ENCODE results near the gene POLK. TPM values are rescaled to one million over a fixed set of nuclear protein-coding genes. Genes with fewer than 3 reads are reported as not detected.

POLK gene
- total and polyA plus RNA-seq, 2 of the 8 experiments (the other 6 are each of a cell fraction or from before 2014, with no cell fraction given) = 2.0 to 9.0 TPM

DNA sequence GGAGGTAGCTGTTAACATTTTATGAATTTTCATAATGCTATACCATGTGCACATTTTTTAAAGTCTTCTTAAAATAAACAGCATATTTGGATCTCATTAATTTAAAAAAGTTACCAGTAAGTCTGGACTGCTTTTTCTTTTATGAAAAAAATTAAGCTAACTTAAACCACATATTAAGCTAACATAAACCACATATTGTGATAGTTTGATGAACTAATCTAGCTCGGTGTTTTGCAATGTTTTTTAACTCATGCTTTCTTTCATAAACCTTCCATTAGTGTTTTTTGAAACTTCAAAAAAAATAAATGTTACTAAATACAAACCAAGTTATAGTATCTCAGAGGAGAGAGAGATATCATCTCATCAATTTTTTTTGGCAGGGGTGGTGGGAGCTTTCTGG, 26.5 kb downstream of the POLK start:
- peaks cover 2% of the 10 kb centered on the region; the same call in 1 of the 2 replicates for H3K79me1 ChIP-seq (ENCODE audit: low read depth, low read length)
- H2BK15ac ChIP-seq (ENCODE audit: low read length) = no peak overlapping the region
- CTCF ChIA-PET (ENCODE audit: partially characterized antibody) = no interaction called here
- TF ChIP-seq YY1 (IDR thresholded peaks at IDR 0.05; ENCODE audit: low read depth, low read length) = no peak
- TF ChIP-seq CHD1 (IDR thresholded peaks at IDR 0.05; ENCODE audit: low read depth, low read length) = no peak
- no peak for TF ChIP-seq SAP30 (IDR thresholded peaks at IDR 0.05; ENCODE audit: insufficient read depth, insufficient replicate concordance, low read length)
- no peak for TF ChIP-seq CEBPB (IDR thresholded peaks at IDR 0.05; ENCODE audit: low read depth, low read length)
- no peak for TF ChIP-seq CTBP2 (IDR thresholded peaks at IDR 0.05; ENCODE audit: borderline replicate concordance, insufficient read depth, insufficient read length, low read length)
- TF ChIP-seq SIX5 (IDR thresholded peaks at IDR 0.05; ENCODE audit: low read depth, low read length) = no peak
- TF ChIP-seq GABPA (IDR thresholded peaks at IDR 0.05; ENCODE audit: borderline replicate concordance, insufficient read depth, low read length) = no peak
- no peak overlapping the region for H2BK12ac ChIP-seq (ENCODE audit: low read depth, low read length)
- H3K36me3 ChIP-seq (ENCODE audit: control insufficient read depth in 2 of 4, insufficient read depth in 4 of 4, low read length in 3 of 4) = no peaks in the 10 kb centered on the region
- H3K4me3 ChIP-seq (ENCODE audit: extremely low read depth in 1 of 4, insufficient read depth in 2 of 4, low read depth in 3 of 4, low read length in 4 of 4) = no peak overlapping the region
- no peaks in the 10 kb centered on the region for H3K27me3 ChIP-seq (replicated peaks in 1 of 4; ENCODE audit: control insufficient read depth in 3 of 4, extremely low read depth in 1 of 4, insufficient read depth in 3 of 4, low read length in 3 of 4)
- H3K4ac ChIP-seq (replicated peaks; ENCODE audit: insufficient read length, low read depth, low read length) = no peak overlapping the region
- H3K4me1 ChIP-seq (replicated peaks in 1 of 4; ENCODE audit: control insufficient read depth in 3 of 4, insufficient read depth in 4 of 4, low read length in 3 of 4) = peaks cover 0 to 6% (median 4%) of the 10 kb centered on the region in 4 experiments; a peak in 4 of 7 replicates
- H3K4me2 ChIP-seq (ENCODE audit: insufficient read depth in 1 of 2, low read depth in 2 of 2, low read length in 2 of 2) = no peak overlapping the region
- H3K14ac ChIP-seq (ENCODE audit: insufficient read length) = no peak overlapping the region
- no peak overlapping the region for H4K5ac ChIP-seq (ENCODE audit: insufficient read length, low read depth, low read length)
- 81% methylated on average over 1 of the region's 1 CpG; no CpG with 5 or more reads in 1 of the 2 experiments for WGBS, 2 experiments (ENCODE audit: extremely low coverage in 1 of 2, insufficient coverage in 1 of 2, insufficient read length in 1 of 2, insufficient replicate concordance in 2 of 2, low coverage in 1 of 2, low lambda C conversion rate in 2 of 2, missing lambda C conversion rate in 1 of 2)
- peaks cover 0 to 4% of the 10 kb centered on the region in 2 experiments; a peak in 1 of 4 replicates for H3K79me2 ChIP-seq (ENCODE audit: control insufficient read depth in 1 of 2, insufficient read depth in 2 of 2, low read length in 2 of 2)
- no peak overlapping the region for H2AFZ ChIP-seq (ENCODE audit: low read length)
- no peak overlapping the region for H2AK5ac ChIP-seq (ENCODE audit: low read depth, low read length)
- no peak overlapping the region for H3K23ac ChIP-seq (ENCODE audit: insufficient read length)
- no peak for DNase-seq (ENCODE audit: low read depth in 1 of 2, low spot score in 2 of 2)
- no peak overlapping the region for H3K18ac ChIP-seq (ENCODE audit: extremely low read depth, low read length)
- H3K23me2 ChIP-seq (ENCODE audit: low read depth, low read length) = no peaks in the 10 kb centered on the region
- H2BK20ac ChIP-seq (ENCODE audit: low read length) = no peak overlapping the region
- POLR2A ChIA-PET (ENCODE audit: partially characterized antibody) = no interaction called here
- H4K91ac ChIP-seq (replicated peaks; ENCODE audit: insufficient read length, low read length) = no peak overlapping the region
- peaks cover 0 to 3% of the 10 kb centered on the region in 2 experiments for H4K20me1 ChIP-seq (replicated peaks in 1 of 2; ENCODE audit: control insufficient read depth in 1 of 2, insufficient read depth in 2 of 2, low read length in 2 of 2)
- H2BK120ac ChIP-seq (replicated peaks; ENCODE audit: low read depth, low read length) = no peak overlapping the region
- H3K9ac ChIP-seq (replicated peaks in 1 of 4; ENCODE audit: extremely low read depth in 1 of 4, low read depth in 3 of 4, low read length in 3 of 4) = no peak overlapping the region
- no peak overlapping the region for H3K27ac ChIP-seq (ENCODE audit: low read depth, low read length)
- FAIRE-seq = no peak
- H3K56ac ChIP-seq (replicated peaks; ENCODE audit: insufficient read length, low read depth, low read length) = no peak overlapping the region
- no peak overlapping the region for H4K8ac ChIP-seq (ENCODE audit: extremely low read depth, insufficient read depth, low read length)
- H3K9me3 ChIP-seq (ENCODE audit: insufficient read depth in 2 of 2, low read depth in 1 of 2, low read length in 1 of 2) = no peaks in the 10 kb centered on the region
- no peak overlapping the region for H2BK5ac ChIP-seq (ENCODE audit: low read depth, low read length)
